Peyer's patch (tissue), 4 donors: ENCODE data around the gene SUGCT.

Experiments used
- CTCF ChIP-seq, 6 experiments: fragments of 450-650 bp in 4 of 6; fragments of 200-600 bp in 2 of 6; sonication (generic) in 1 of 6; IDR thresholded peaks; one replicate each; pipeline ENCODE4 v1.5.1; 2017 to 2019; ENCODE audit warnings: antibody characterized with exemption in 6 of 6, mild to moderate bottlenecking in 3 of 6, moderate library complexity in 1 of 6
- POLR2A ChIP-seq, 2 donors: fragments of 450-650 bp; IDR thresholded peaks; one replicate each; pipeline ENCODE4 v1.5.1; 2017; ENCODE audit warnings: antibody characterized with exemption in 2 of 2, mild to moderate bottlenecking in 2 of 2, moderate library complexity in 2 of 2

- no peak for TF ChIP-seq CTCF (IDR thresholded peaks at IDR 0.05)
- no peak for TF ChIP-seq POLR2A (IDR thresholded peaks at IDR 0.05)
Observed at GRCh38 chr7:40502359-40502758, 367.6 kb downstream of the SUGCT start.
